Measurements from ENCODE around the gene HDGFL2.

The HDGFL2 gene

DNA sequence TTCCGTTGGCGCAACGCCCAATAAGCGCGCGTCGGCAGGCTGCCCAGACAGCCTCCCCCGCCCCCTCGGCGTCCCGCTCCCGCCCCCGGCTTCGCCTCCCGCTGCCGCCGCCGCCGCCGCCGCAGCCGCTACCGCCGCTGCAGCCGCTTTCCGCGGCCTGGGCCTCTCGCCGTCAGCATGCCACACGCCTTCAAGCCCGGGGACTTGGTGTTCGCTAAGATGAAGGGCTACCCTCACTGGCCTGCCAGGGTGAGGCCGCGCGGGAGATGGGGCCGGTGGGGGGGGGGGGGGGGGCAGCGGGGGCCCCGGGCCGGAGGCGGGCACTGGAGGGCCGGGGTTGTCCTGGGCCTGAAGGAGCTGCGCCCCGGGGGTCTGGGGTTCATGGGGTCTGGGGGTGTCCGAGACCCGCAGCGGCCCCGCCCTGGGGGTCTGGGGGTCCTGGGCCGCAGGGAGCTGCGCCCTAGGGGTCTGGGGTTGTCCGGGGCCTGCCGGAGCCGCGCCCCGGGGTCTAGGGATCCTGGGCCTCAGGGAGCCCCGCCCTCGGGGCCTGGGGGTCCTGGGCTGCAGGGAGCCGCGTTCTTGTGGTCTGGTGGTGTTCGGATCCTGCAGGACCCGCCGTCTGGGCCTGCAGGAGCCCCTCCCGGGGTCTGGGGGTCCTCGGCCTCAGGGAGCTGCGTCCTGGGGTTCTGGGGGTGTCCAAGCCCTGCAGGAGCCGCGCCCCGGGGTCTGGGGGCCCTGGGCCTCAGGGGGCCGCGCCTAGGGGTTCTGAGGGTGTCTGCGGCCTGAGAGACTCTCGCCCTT lies at the start of gene HDGFL2:
Gene HDGFL2 (plus strand): TSS at position 124 of the 801 bp plus-strand sequence. CDS start 54 bp downstream, at position 178.
- DNase-seq (ENCODE audit: low read depth in 2 of 3, low spot score in 2 of 3), result peak in 1 of 3 experiments; percentile 69

DNA sequence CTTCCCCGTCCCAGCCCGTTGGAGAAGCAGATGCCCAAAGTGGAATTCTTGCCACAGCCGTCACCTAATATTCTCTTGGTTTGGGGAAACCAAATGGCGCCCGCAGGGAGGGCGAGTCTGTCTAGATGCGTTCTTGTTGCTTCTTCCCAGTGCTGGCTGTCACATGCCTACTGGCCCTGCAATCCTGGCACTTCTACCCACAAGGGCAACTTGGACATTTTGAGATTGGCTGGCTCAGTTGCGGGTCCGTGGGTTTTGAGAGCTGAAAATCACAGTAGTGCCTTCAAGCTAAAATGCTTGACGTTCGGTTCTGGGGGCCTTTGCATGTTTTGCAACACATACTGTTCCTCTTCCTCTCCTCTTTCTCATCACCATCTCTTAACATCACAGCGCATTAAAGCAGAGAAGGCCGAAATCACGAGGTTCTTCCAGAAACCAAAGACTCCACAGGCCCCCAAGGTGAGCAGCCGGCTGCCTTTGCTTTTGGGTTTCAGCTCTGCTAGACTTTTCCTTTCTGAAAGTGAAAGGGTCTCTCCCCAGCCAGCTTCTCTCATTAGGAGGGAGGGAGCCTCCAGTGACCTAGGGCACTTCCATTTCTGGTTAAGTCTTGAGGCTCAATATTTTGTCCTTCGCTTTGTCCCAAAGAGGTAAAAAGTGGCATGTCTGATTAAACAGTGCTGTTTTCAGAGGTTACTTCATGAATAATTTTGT lies 48.5 kb upstream of the HDGFL2 start:
- no peak for DNase-seq (ENCODE audit: low read depth in 2 of 3, low spot score in 2 of 3)

DNA sequence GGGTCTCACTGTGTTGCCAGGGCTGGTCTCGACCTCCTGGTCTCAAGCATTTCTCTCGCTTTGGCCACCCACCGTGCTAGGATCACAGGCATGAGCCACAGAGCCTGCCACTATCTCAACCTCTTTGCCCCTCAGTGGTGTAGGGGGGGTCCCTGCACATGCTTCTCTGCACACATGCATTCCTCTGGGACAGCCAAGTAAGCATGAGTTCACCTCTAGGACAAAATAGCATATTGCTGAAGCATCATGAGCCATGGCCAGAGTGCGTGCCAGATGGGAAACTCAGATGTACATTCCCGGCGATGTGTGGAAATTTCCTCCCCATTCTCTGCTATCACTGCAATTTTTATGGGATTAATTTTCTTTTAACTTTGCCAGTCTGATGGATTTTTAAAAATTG lies 46.6 kb upstream of the HDGFL2 start:
- no peak for DNase-seq (ENCODE audit: low read depth in 2 of 3, low spot score in 2 of 3)

DNA sequence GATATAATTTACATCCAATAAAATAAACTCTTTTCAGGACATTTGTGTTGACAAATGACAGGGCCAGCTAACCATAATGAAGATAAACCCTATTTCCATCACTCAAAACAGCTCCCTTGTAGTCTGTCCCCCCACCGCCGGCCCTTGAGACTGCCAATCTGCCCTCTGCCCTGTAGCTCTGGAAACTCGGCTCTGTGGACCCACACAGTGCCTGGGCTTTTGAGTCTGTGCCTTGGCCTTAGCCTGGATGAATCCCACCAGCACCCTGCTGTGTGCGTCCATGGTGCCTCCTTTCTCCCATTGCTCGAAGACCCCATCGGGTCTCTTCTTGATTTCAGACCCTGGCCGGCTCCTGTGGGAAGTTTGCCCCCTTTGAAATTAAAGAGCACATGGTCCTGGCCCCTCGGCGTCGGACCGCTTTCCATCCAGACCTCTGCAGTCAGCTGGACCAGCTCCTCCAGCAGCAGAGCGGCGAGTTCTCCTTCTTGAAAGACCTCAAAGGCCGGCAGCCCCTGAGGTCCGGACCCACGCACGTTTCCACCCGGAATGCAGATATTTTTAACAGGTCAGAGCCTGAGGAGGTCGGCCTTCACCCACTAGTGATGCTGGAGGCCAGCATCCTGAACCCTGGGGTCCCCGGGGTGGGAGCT lies 43.6 kb upstream of the HDGFL2 start:
- DNase-seq (ENCODE audit: low read depth in 2 of 3, low spot score in 2 of 3), result no peak

DNA sequence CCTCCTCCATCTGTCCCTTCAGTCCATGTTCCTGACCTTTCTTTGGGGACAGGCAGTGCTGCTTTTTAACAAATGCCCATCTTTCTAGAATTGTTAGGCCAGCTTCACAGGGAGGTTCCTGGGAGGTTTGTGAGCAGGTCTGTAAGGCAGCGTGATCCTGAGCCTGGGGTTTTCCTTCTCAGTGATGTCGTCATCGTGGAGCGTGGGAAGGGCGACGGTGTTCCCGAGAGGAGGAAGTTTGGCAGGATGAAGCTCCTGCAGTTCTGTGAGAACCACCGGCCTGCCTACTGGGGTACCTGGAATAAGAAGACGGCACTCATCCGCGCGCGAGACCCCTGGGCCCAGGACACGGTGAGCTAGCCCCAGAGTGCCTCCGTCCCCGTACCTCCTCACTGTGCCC lies 42.8 kb upstream of the HDGFL2 start:
- DNase-seq (ENCODE audit: low read depth in 2 of 3, low spot score in 2 of 3), result no peak

DNA sequence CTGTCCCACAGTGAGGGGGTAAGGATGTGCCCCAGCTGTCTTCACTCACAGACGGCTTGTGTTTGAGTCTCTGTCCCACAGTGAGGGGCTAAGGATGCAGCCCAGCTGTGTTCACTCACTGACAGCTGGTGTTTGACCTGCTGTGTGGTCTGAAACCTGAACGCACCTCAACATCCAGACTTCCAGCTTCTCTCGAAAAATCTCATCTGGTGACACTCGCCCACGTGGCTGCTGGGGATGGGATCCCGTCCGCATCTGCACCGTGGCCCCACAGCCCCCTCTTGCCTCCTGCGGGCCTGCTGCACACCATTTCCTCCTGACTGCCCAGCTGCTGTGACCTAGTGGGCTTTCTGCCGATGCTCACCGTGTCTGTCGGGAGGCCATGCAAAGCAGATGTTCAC lies 42.3 kb upstream of the HDGFL2 start:
- DNase-seq (ENCODE audit: low read depth in 2 of 3, low spot score in 2 of 3), result no peak

DNA sequence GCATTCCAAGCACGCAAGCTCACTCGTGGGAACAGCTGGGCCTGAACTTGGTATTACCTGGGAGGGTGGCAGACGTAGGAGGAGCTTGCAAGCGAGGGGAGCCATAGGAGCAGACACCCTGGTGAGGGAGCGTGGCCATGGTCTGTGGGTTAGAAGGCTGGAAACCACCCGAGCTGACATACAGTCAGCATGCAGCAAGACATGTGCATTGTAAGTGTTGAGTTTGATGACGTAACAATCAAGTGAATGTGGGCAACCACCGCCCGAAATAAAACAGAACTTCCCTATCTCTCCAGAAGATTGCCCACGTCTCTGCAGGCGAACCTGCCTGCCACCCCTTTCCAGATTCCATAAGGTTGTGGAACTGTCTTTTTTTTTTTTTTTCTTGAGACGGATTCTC lies 41.3 kb upstream of the HDGFL2 start:
- DNase-seq (ENCODE audit: low read depth in 2 of 3, low spot score in 2 of 3), result no peak

DNA sequence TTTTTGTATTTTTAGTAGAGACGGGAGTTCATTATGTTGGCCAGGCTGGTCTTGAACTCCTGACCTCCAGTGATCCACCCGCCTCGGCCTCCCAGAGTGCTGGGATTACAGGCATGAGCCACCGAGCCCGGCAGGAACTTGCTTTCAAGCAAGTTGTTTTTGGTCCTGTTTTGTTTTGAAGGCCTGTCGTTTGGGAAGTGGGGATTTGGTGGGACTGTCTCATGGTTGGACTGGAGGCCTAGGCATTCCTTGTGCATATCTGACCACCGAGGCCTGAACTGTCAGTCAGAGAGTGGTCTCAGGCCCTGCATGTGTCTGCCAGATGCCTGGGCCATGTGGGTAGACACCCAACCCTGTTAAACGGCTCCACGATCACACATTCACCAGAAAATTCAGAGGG lies 40.8 kb upstream of the HDGFL2 start:
- no peak for DNase-seq (ENCODE audit: low read depth in 2 of 3, low spot score in 2 of 3)

DNA sequence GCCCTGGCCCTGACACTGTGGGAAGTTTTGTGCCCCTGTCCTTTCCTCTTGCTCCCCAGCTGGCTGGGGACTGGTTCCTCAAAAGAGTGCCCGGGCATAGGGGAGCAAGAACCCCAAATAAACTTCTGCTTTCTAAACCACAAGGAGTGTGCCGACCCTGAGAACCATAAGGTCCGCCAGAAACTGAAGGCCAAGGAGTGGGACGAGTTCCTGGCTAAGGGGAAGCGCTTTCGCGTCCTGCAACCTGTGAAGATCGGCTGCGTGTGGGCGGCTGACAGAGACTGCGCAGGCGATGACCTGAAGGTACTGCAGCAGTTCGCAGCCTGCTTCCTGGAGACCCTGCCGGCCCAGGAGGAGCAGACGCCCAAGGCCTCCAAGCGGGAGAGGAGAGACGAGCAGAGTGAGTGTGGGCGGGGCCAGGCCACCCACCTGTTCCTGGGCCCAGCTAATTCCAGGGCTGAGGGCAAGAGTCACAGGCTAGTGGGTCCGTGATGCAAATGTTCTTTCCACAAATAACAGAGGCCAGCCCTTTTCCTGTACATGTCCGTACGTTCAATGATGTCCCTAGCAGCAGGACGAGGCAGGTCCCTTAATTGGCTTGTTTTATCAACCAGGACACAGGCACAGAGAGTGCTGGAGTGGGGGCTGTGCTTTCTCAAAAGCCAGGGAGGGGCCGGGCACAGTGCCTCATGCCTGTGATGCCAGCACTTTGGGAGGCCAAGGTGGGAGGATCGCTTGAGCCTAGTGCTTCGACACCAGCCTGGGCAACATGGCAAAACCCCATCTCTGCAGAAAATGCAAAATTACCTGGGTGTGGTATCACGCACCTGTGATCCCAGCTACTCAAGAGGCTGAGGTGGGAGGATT lies 40.1 kb upstream of the HDGFL2 start:
- no peak for DNase-seq (ENCODE audit: low read depth in 2 of 3, low spot score in 2 of 3)

DNA sequence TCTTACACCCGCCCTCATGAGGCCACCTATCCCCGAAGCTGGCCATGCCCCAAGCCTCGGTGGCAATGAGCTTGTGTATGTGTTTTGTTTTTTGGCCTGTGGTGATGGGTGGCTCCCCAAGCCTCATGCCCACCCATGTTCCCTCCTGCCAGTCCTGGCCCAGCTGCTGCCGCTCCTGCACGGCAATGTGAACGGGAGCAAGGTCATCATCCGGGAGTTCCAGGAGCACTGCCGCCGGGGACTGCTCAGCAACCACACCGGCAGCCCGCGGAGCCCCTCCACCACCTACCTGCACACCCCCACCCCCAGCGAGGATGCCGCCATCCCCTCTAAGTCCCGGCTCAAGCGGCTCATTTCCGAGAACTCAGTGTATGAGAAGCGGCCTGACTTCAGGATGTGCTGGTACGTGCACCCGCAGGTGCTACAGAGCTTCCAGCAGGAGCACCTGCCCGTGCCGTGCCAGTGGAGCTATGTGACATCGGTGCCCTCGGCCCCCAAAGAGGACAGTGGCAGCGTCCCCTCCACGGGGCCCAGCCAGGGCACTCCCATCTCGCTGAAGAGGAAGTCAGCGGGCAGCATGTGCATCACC lies 39.1 kb upstream of the HDGFL2 start:
- DNase-seq (ENCODE audit: low read depth in 2 of 3, low spot score in 2 of 3), result no peak

DNA sequence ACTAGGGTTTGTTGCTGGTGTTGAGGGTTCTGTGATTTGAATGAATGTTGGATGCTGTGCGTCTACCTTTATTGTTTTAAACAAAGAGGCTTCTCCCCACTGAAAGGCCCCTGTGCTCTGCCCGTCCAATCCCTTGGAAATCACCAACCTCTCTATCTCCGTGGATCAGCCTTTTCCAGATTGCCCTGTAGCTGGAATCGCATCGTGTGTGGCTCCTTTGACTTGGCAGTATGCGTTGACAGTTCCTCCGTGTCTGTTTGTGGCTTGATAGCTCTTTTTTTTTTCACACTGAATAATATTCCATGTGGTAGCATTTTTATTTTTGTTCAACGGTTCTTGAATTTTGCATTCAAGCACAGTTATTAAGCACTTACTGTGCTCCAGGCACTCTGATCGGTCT lies 37.7 kb upstream of the HDGFL2 start:
- no peak for DNase-seq (ENCODE audit: low read depth in 2 of 3, low spot score in 2 of 3)

DNA sequence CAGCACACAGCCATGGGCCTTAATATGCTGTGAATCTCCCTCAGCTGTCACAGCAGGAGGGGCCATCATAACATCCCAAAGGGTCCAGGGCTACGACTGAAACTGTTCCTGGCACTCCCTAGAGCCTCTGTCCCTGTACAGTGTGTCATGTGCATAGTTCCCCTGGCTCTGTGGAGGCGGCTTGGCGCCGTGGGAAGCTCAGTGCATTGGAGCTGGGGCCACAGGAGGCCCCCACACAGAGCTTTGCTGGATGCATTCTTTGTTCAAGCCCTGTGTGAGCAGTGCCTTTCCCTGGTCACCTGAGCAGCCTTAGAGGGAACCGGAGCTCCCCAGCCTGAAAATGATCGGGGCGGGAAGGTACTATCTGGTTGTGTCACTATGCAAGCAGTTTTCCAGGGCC lies 35.9 kb upstream of the HDGFL2 start:
- no peak for DNase-seq (ENCODE audit: low read depth in 2 of 3, low spot score in 2 of 3)

DNA sequence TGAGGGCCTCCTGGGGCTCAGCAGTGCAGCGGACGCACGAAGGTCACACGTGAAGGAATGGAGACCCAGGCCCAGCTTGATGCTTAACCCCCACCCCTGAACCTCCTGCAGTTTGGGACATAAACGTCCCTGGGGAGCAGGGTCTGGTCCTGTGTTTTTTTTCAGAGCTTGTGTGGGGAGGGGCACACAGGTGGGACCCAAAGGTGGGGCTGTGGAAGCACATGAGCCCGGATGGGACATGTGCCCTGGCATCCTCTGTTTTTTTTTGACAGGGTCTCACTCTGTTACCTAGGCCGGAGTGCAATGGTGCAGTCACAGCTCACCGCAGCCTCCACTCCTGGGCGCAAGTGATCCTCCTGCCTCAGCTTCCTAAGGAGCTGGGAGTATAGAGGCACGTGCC lies 35.0 kb upstream of the HDGFL2 start:
- no peak for DNase-seq (ENCODE audit: low read depth in 2 of 3, low spot score in 2 of 3)

DNA sequence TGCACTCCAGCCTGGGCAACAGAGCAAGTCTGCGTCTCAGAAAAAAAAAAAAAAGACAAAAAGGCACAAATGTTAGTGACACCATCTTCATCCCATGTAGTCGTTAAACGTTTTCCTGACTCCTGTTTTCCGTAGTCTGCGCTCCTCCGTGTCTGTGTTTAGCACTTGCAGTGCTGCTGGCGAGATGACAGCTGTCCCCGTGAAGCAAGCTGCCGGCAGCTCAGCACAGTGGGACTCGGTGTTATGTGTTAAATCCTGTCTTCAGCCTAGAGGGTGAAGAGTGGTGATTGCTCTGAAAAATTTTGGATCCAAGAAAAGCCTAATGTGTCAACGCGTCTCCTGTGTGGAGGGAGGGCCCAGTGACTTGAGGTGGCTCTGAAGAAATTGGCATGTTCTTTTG lies 32.9 kb upstream of the HDGFL2 start:
- no peak for DNase-seq (ENCODE audit: low read depth in 2 of 3, low spot score in 2 of 3)

DNA sequence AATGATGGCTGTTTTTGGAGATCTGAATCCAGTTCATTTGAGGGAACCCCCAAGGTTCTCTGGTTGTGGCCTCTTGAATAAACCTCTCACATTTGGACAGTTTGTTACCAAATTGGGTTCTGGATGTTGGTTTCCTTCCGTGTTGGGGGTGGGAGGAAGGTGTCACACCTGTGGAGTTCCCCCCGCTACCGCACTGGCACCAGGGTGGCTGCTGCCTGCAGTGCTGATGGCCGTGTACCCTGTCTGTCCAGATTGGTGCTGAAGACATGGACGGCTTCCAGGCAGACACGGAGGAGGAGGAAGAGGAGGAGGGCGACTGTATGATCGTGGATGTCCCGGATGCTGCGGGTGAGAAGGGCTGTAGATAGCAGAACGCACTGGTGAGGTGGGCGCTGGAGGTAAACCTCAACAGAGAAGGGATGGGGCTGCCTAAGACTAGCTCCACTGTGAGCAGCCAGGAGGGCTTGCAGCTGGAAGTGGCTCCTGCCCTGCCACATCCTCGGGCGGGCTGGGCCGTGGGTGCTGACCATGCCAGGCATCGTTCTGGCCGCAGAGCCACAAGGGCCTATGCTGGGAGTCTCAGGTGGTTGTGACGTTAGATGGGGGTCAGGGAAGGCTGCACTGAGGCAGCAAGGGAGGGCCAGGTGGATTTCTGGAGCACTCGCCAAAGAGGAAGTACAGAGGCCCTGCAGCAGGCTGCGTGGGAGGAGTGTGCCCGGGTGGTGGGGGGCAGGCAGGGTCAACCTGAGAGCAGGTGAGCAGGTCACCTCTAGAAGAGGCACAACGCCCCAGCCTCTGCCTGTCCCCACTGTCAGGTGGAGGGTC lies 29.9 kb upstream of the HDGFL2 start:
- DNase-seq (ENCODE audit: low read depth in 2 of 3, low spot score in 2 of 3), result no peak

DNA sequence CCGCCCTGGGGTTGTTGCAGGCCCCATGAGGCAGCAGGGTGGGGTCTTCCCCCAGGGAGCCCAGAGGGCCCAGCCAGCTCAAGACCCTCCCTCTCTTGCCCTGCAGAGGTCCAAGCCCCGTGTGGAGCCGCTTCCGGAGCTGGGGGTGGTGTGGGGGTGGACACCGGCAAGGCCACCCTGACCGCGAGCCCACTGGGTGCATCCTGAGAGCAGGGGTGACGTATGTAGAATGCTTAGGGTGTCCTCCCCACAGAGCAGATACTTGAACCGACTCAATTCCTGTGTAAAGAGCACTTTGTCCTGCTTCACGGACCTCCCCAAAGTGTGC lies 29.3 kb upstream of the HDGFL2 start:
- no peak for DNase-seq (ENCODE audit: low read depth in 2 of 3, low spot score in 2 of 3)

DNA sequence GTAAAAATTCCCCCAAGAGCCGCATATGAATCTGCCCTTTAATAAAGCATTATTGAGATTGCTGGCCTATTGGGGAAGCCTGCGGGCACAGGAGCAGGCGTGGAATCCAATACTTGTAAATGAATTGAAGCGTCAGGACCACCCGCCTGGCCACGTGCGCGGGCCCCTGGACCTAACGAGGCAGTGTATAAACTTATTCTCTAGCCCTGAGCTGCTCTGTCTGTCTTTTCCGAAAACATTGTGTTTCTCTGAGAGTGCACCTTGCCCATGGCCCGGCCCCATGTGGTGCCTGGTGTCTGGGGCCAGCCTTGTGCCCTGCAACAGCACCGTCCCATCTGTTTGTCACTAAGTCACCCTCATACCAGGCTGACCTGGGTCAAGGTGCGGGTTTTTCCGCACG lies 28.9 kb upstream of the HDGFL2 start:
- no peak for DNase-seq (ENCODE audit: low read depth in 2 of 3, low spot score in 2 of 3)

DNA sequence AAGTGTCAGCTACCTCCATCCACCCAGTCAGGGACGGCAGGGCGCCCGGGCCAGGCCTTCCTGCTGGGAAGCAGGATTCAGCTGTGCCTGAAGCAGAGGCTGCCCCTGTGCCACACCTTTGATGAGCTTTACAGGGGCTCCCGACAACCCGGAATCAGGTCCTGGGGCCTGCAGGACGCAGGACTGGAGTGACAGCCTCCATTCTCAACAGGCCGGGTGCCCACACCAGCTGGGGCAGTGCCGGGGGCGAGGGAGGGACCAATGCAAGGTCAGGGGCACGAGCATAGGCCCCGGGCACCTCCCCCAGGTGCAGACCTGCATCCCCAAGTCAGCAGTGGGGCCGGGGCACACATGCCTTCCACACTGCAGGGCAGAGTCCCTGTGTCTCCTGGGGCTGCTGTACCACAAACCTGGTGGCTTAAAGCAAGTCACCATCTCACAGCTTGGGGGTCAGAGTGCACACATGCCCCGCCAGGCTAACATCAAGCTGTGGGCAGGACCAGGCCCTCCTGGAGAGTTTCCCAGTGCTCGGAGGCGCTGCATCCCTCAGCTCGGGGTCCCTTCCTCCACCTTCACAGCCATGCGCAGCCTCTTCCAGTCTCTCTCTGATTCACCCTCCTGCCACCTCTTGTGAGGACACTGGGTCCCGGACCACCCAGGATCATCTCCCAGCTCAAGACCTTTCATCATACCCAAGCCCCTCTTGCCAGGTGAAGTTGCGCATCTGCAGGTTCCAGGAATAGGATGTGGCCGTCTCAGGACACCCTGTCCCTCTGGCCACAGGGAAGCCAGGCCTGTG lies 27.9 kb upstream of the HDGFL2 start:
- DNase-seq (ENCODE audit: low read depth in 2 of 3, low spot score in 2 of 3), result no peak

Measured in activated CD8-positive, alpha-beta memory T cell treated with anti-CD3 and anti-CD28 coated beads for 48 hours (primary cell).